D721Med (cell line): ENCODE results near the gene ADAMTS17.

Experiments used
- DNase-seq: peaks from one replicate; pipeline ENCODE4 v3.0.0; 2011; ENCODE audit warnings: low spot score; ENCODE audit not compliant: insufficient read length
- FAIRE-seq: peaks from 2 replicates; lab custom pipeline; 2011; peaks lifted over from hg19 to GRCh38; lab: Jason Lieb, UNC
- CTCF ChIP-seq: IDR thresholded peaks from 2 replicates; pipeline ENCODE4 v1.5.1; 2012; ENCODE audit warnings: mild to moderate bottlenecking, control low read depth; ENCODE audit not compliant: insufficient read depth; ENCODE audit errors: missing control alignments

ADAMTS17 gene

GRCh38 chr15:100008258-100008657 lies 333.5 kb downstream of the ADAMTS17 start:
- TF ChIP-seq CTCF, result no peak
- FAIRE-seq (no peak), DNase-seq (no peak)

- no peak for TF ChIP-seq CTCF
- no peak for DNase-seq
- no peak for FAIRE-seq
Measured at GRCh38 chr15:100007609-100008008, 334.2 kb downstream of the ADAMTS17 start.

GRCh38 chr15:100005715-100006114 lies 336.1 kb downstream of the ADAMTS17 start:
- DNase-seq (no peak), FAIRE-seq (no peak)
- TF ChIP-seq CTCF, result no peak

- no peak for FAIRE-seq
- TF ChIP-seq CTCF, result no peak
Measured at GRCh38 chr15:100005013-100005412, 336.8 kb downstream of the ADAMTS17 start.

GRCh38 chr15:100002787-100003536 lies 338.8 kb downstream of the ADAMTS17 start:
- FAIRE-seq, result no peak
- no peak for TF ChIP-seq CTCF
- DNase-seq, result no peak

More at GRCh38 chr15:100005013-100005412, 336.8 kb downstream of the ADAMTS17 start:
- no peak for DNase-seq

- no peak for DNase-seq
- TF ChIP-seq CTCF, result no peak
- FAIRE-seq, result no peak
Measured at GRCh38 chr15:100002086-100002620, 339.6 kb downstream of the ADAMTS17 start.

GRCh38 chr15:100001405-100001804 lies 340.4 kb downstream of the ADAMTS17 start:
- FAIRE-seq, result no peak
- no peak for TF ChIP-seq CTCF
- DNase-seq, result no peak
